ENCODE data around the gene IGFBP5. TPM values are rescaled to one million over a fixed set of nuclear protein-coding genes. Genes with fewer than 3 reads are reported as not detected.

Gene IGFBP5
- total RNA-seq, 1 experiment from 2014 or later, result 3.9 TPM

GRCh38 chr2:216678813-216679657 lies 16.3 kb downstream of the IGFBP5 start (continued):
- no peak for TF ChIP-seq EZH2 (IDR thresholded peaks at IDR 0.05)

- Histone ChIP-seq H3K79me2 (ENCODE audit: insufficient read depth, low read length) (no peaks in the 10 kb centered on the region), H3K4me3 (replicated peaks in 1 of 2; ENCODE audit: low read depth in 1 of 2, low read length in 2 of 2) (no peak overlapping the region), H2AFZ (ENCODE audit: low read depth, low read length, poor library complexity, severe bottlenecking) (no peak overlapping the region), H3K9me2 (ENCODE audit: insufficient read depth) (no peaks in the 10 kb centered on the region), H3K27me3 (ENCODE audit: insufficient read depth, low read length) (no peaks in the 10 kb centered on the region), H4K20me1 (ENCODE audit: insufficient read depth) (no peaks in the 10 kb centered on the region), H3K36me3 (ENCODE audit: control insufficient read depth in 1 of 2, insufficient read depth in 2 of 2, low read length in 2 of 2) (no peaks in the 10 kb centered on the region), H3K9me3 (ENCODE audit: control insufficient read depth in 1 of 2, insufficient read depth in 1 of 2, low read depth in 1 of 2, low read length in 2 of 2) (no peaks in the 10 kb centered on the region), H3K27ac (ENCODE audit: low read depth, low read length) (no peak overlapping the region), H3K4me1 (ENCODE audit: control insufficient read depth in 1 of 2, insufficient read depth in 2 of 2, low read length in 2 of 2) (peaks cover 10% of the 10 kb centered on the region in 2 experiments), H3K4me2 (ENCODE audit: low read length) (no peak overlapping the region), H3K9ac (ENCODE audit: low read length) (no peak overlapping the region)
- BruUV-seq (replicated peaks), result no TSS peak
- TF ChIP-seq EZH2 (IDR thresholded peaks at IDR 0.05), result no peak
- no peak for TF ChIP-seq YY1 (IDR thresholded peaks at IDR 0.05; ENCODE audit: extremely low read depth, insufficient replicate concordance, low read depth, low read length)
- TF ChIP-seq ELF1 (IDR thresholded peaks at IDR 0.05; ENCODE audit: borderline replicate concordance, low read depth), result no peak
- TF ChIP-seq ZBTB33 (IDR thresholded peaks at IDR 0.05; ENCODE audit: extremely low read depth, insufficient replicate concordance, low read length), result no peak
- no peak for TF ChIP-seq SIN3A (IDR thresholded peaks at IDR 0.05; ENCODE audit: low read depth)
- DNase-seq (ENCODE audit: low read depth, low spot score) (no peak), ATAC-seq (no peak)
- POLR2A ChIA-PET, result no interaction called here
- RAD21 ChIA-PET (ENCODE audit: low non-redundant PET in 1 of 2, low total read pairs in 2 of 2, uncharacterized antibody in 2 of 2, unreplicated experiment in 2 of 2), result no interaction called here
- CTCF ChIA-PET, result interaction anchor here (1.2 kb wide), 1 partner anchor 18 kb away, joined by 3 read pairs; the partner anchor contains the start of gene IGFBP5
- intact Hi-C loops (cut with micrococcal nuclease), result no loop called here
These were observed 17.3 kb downstream of the IGFBP5 start for GRCh38 chr2:216678098-216678465.
